ENCODE data around the gene ETFB.

The ETFB gene

GRCh38 chr19:51319649-51320279 lies 46.4 kb downstream of the ETFB start:
- no peak overlapping the region for H3K27ac ChIP-seq (ENCODE audit: low read depth, low read length)
- H3K9me3 ChIP-seq (ENCODE audit: control insufficient read depth in 5 of 5, low read length in 5 of 5) = peaks cover 0 to under 1% (median 0%) of the 10 kb centered on the region in 5 donors
- no peak overlapping the region for H3K9ac ChIP-seq (ENCODE audit: low read length in 5 of 5)
- no peak overlapping the region for H3K4me3 ChIP-seq (ENCODE audit: low read depth in 1 of 5, low read length in 5 of 5)
- peaks cover 0 to 13% (median 10%) of the 10 kb centered on the region in 5 donors for H3K4me1 ChIP-seq (ENCODE audit: control insufficient read depth in 5 of 5, insufficient read depth in 5 of 5, low read length in 5 of 5)
- peaks cover 3 to 19% (median 11%) of the 10 kb centered on the region in 5 donors for H3K27me3 ChIP-seq (ENCODE audit: control insufficient read depth in 5 of 5, insufficient read depth in 4 of 5, low read length in 5 of 5)
- H3K36me3 ChIP-seq (ENCODE audit: control insufficient read depth in 5 of 5, insufficient read depth in 5 of 5, low read length in 5 of 5) = no peaks in the 10 kb centered on the region

GRCh38 chr19:51318687-51319648 lies 47.2 kb downstream of the ETFB start:
- Histone ChIP-seq H3K9me3 (ENCODE audit: control insufficient read depth in 5 of 5, low read length in 5 of 5) (peaks cover 0 to 4% (median 0%) of the 10 kb centered on the region in 5 donors), H3K9ac (ENCODE audit: low read length in 5 of 5) (no peak overlapping the region), H3K27ac (ENCODE audit: low read depth, low read length) (no peak overlapping the region), H3K27me3 (ENCODE audit: control insufficient read depth in 5 of 5, insufficient read depth in 4 of 5, low read length in 5 of 5) (peaks cover 3 to 15% (median 11%) of the 10 kb centered on the region in 5 donors), H3K4me1 (ENCODE audit: control insufficient read depth in 5 of 5, insufficient read depth in 5 of 5, low read length in 5 of 5) (peaks cover 0 to 6% (median 3%) of the 10 kb centered on the region in 5 donors), H3K36me3 (ENCODE audit: control insufficient read depth in 5 of 5, insufficient read depth in 5 of 5, low read length in 5 of 5) (no peaks in the 10 kb centered on the region), H3K4me3 (ENCODE audit: low read depth in 1 of 5, low read length in 5 of 5) (no peak overlapping the region)

- peaks cover 0 to 4% (median 0%) of the 10 kb centered on the region in 5 donors for H3K9me3 ChIP-seq (ENCODE audit: control insufficient read depth in 5 of 5, low read length in 5 of 5)
- no peak overlapping the region for H3K27ac ChIP-seq (ENCODE audit: low read depth, low read length)
- H3K9ac ChIP-seq (ENCODE audit: low read length in 5 of 5) = no peak overlapping the region
- H3K4me1 ChIP-seq (ENCODE audit: control insufficient read depth in 5 of 5, insufficient read depth in 5 of 5, low read length in 5 of 5) = peaks cover 0 to 3% (median 0%) of the 10 kb centered on the region in 5 donors
- peaks cover 0 to 12% (median 6%) of the 10 kb centered on the region in 5 donors for H3K27me3 ChIP-seq (ENCODE audit: control insufficient read depth in 5 of 5, insufficient read depth in 4 of 5, low read length in 5 of 5)
- no peaks in the 10 kb centered on the region for H3K36me3 ChIP-seq (ENCODE audit: control insufficient read depth in 5 of 5, insufficient read depth in 5 of 5, low read length in 5 of 5)
- H3K4me3 ChIP-seq (ENCODE audit: low read depth in 1 of 5, low read length in 5 of 5) = no peak overlapping the region
These were observed 48.2 kb downstream of the ETFB start for GRCh38 chr19:51317968-51318367.

- no peak overlapping the region for H3K9ac ChIP-seq (ENCODE audit: low read length in 5 of 5)
- H3K4me3 ChIP-seq (ENCODE audit: low read depth in 1 of 5, low read length in 5 of 5) = no peak overlapping the region
- peaks cover 0 to 3% (median 0%) of the 10 kb centered on the region in 5 donors for H3K4me1 ChIP-seq (ENCODE audit: control insufficient read depth in 5 of 5, insufficient read depth in 5 of 5, low read length in 5 of 5)
- H3K27me3 ChIP-seq (ENCODE audit: control insufficient read depth in 5 of 5, insufficient read depth in 4 of 5, low read length in 5 of 5) = peaks cover under 1 to 15% (median 9%) of the 10 kb centered on the region in 5 donors
- H3K27ac ChIP-seq (ENCODE audit: low read depth, low read length) = no peak overlapping the region
- H3K36me3 ChIP-seq (ENCODE audit: control insufficient read depth in 5 of 5, insufficient read depth in 5 of 5, low read length in 5 of 5) = no peaks in the 10 kb centered on the region
- H3K9me3 ChIP-seq (ENCODE audit: control insufficient read depth in 5 of 5, low read length in 5 of 5) = peaks cover 0 to 4% (median 0%) of the 10 kb centered on the region in 5 donors
These were observed 48.8 kb downstream of the ETFB start for GRCh38 chr19:51317376-51317775.

- Histone ChIP-seq H3K4me3 (ENCODE audit: low read depth in 1 of 5, low read length in 5 of 5) (no peak overlapping the region), H3K9ac (ENCODE audit: low read length in 5 of 5) (no peak overlapping the region), H3K27ac (ENCODE audit: low read depth, low read length) (no peak overlapping the region), H3K27me3 (ENCODE audit: control insufficient read depth in 5 of 5, insufficient read depth in 4 of 5, low read length in 5 of 5) (peaks cover 5 to 18% (median 14%) of the 10 kb centered on the region in 5 donors), H3K36me3 (ENCODE audit: control insufficient read depth in 5 of 5, insufficient read depth in 5 of 5, low read length in 5 of 5) (no peaks in the 10 kb centered on the region), H3K9me3 (ENCODE audit: control insufficient read depth in 5 of 5, low read length in 5 of 5) (peaks cover 0 to 4% (median 0%) of the 10 kb centered on the region in 5 donors), H3K4me1 (ENCODE audit: control insufficient read depth in 5 of 5, insufficient read depth in 5 of 5, low read length in 5 of 5) (peaks cover 0 to 6% (median 0%) of the 10 kb centered on the region in 5 donors)
These were observed 49.5 kb downstream of the ETFB start for GRCh38 chr19:51316688-51317087.

DNA sequence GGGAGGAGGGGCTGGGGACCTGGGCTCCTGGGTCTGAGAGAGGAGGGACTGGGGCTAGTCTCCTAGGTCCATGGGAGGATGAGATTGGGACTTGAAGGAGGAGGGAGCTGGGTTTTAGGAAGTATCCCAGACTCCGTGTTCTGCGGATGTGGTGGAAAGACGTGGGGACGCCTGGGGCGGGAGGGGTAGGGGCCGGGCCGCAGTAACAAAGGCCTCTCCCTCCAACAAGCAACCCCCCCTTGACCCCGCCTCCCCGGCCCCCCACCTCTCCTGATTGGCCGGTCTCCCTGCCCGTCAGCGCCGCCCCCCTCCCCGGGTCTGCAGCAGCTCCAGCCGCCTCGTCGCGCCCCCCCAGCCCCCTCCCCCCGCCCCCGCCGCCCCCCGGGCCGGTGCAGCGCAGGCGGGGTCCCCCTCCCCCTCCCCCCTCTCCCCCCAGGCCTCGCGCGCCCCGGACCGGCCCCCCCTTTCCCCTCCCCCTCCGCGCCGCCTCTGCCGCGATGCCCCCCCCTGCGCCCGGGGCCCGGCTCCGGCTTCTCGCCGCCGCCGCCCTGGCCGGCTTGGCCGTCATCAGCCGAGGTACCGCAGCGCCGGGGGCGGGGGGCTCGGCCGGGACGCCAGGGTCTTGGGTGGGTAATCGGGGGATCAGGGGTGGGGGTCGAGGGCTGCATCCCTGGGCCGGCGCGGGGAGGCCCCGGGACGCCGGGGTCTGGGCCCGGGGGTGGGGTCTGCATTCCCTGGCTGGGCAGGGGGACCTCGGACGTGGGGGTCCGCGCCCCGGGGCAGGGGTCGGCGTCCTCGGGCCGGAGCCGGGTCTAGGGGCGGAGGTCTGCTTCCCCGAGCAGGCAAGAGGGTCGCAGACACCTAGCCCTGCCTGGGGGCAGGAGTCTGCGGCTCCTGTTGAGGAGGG lies 54.6 kb downstream of the ETFB start, which contains the start of gene IGLON5:
Gene IGLON5 (plus strand): TSS at position 294 of the 907 bp plus-strand sequence. CDS start 204 bp downstream, at position 498.
- Histone ChIP-seq H3K27me3 (ENCODE audit: control insufficient read depth in 5 of 5, insufficient read depth in 4 of 5, low read length in 5 of 5) (peaks cover 5 to 28% (median 22%) of the 10 kb centered on the region in 5 donors), H3K36me3 (ENCODE audit: control insufficient read depth in 5 of 5, insufficient read depth in 5 of 5, low read length in 5 of 5) (no peaks in the 10 kb centered on the region), H3K27ac (ENCODE audit: low read depth, low read length) (no peak within 1 kb of the TSS), H3K9me3 (ENCODE audit: control insufficient read depth in 5 of 5, low read length in 5 of 5) (peaks cover 0 to 11% (median 7%) of the 10 kb centered on the region in 5 donors), H3K4me1 (ENCODE audit: control insufficient read depth in 5 of 5, insufficient read depth in 5 of 5, low read length in 5 of 5) (peaks cover 0 to 6% (median 0%) of the 10 kb centered on the region in 5 donors), H3K4me3 (ENCODE audit: low read depth in 1 of 5, low read length in 5 of 5) (no peak within 1 kb of the TSS), H3K9ac (ENCODE audit: low read length in 5 of 5) (no peak within 1 kb of the TSS)

DNA sequence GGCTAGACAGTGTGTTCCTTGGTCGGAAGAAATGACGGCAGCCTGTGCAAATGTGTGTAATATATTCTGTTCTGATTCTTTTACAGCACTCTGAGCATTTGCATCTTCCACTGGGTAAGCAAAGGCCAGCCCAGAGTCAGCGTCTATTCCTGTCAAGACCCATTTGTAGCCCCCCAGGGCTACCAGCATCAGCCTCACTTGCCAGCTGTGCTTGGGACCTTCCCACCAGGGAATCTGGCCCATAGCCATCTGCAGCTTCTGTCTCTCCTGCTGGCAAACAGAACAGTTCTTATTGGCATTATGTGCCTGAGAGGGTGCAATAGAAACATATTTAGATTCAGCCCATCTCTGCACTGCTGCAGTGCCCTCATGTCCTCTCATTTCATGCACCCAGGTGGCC lies 60.7 kb downstream of the ETFB start:
- H3K27ac ChIP-seq (ENCODE audit: low read depth, low read length) = no peak overlapping the region
- H3K36me3 ChIP-seq (ENCODE audit: control insufficient read depth in 5 of 5, insufficient read depth in 5 of 5, low read length in 5 of 5) = no peaks in the 10 kb centered on the region
- no peak overlapping the region for H3K9ac ChIP-seq (ENCODE audit: low read length in 5 of 5)
- H3K9me3 ChIP-seq (ENCODE audit: control insufficient read depth in 5 of 5, low read length in 5 of 5) = peaks cover 0 to 31% (median 27%) of the 10 kb centered on the region in 5 donors
- no peak overlapping the region for H3K4me3 ChIP-seq (ENCODE audit: low read depth in 1 of 5, low read length in 5 of 5)
- H3K27me3 ChIP-seq (ENCODE audit: control insufficient read depth in 5 of 5, insufficient read depth in 4 of 5, low read length in 5 of 5) = peaks cover 0 to 23% (median 13%) of the 10 kb centered on the region in 5 donors
- H3K4me1 ChIP-seq (ENCODE audit: control insufficient read depth in 5 of 5, insufficient read depth in 5 of 5, low read length in 5 of 5) = no peaks in the 10 kb centered on the region

DNA sequence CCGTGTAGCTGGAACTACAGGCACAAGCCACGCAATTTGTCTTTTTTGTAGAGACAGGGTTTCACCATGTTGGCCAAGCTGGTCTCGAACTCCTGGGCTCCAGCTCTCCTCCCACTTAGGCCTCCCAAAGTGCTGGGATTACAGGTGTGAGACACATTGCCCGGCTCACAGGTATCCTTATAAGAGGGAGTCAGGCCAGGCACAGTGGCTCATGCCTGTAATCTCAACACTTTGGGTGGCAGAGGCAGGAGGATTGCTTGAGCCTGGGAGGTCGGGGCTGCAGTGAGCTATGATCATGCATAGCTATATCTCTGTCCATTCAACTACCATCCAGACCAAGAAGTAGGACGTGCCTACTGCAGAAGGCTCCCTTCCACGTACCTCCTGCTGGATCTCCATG lies 64.9 kb downstream of the ETFB start:
- H3K27me3 ChIP-seq (ENCODE audit: control insufficient read depth in 5 of 5, insufficient read depth in 4 of 5, low read length in 5 of 5) = peaks cover 0 to 12% (median 5%) of the 10 kb centered on the region in 5 donors
- H3K9ac ChIP-seq (ENCODE audit: low read length in 5 of 5) = no peak overlapping the region
- H3K4me3 ChIP-seq (ENCODE audit: low read depth in 1 of 5, low read length in 5 of 5) = no peak overlapping the region
- H3K36me3 ChIP-seq (ENCODE audit: control insufficient read depth in 5 of 5, insufficient read depth in 5 of 5, low read length in 5 of 5) = no peaks in the 10 kb centered on the region
- H3K4me1 ChIP-seq (ENCODE audit: control insufficient read depth in 5 of 5, insufficient read depth in 5 of 5, low read length in 5 of 5) = no peaks in the 10 kb centered on the region
- no peak overlapping the region for H3K27ac ChIP-seq (ENCODE audit: low read depth, low read length)
- H3K9me3 ChIP-seq (ENCODE audit: control insufficient read depth in 5 of 5, low read length in 5 of 5) = peaks cover 0 to 27% (median 20%) of the 10 kb centered on the region in 5 donors

- Histone ChIP-seq H3K27ac (ENCODE audit: low read depth, low read length) (no peak overlapping the region), H3K36me3 (ENCODE audit: control insufficient read depth in 5 of 5, insufficient read depth in 5 of 5, low read length in 5 of 5) (no peaks in the 10 kb centered on the region), H3K9ac (ENCODE audit: low read length in 5 of 5) (no peak overlapping the region), H3K27me3 (ENCODE audit: control insufficient read depth in 5 of 5, insufficient read depth in 4 of 5, low read length in 5 of 5) (peaks cover 15 to 40% (median 34%) of the 10 kb centered on the region in 5 donors), H3K9me3 (ENCODE audit: control insufficient read depth in 5 of 5, low read length in 5 of 5) (peaks cover 0 to 2% (median 0%) of the 10 kb centered on the region in 5 donors), H3K4me3 (ENCODE audit: low read depth in 1 of 5, low read length in 5 of 5) (no peak overlapping the region), H3K4me1 (ENCODE audit: control insufficient read depth in 5 of 5, insufficient read depth in 5 of 5, low read length in 5 of 5) (no peaks in the 10 kb centered on the region)
These were observed 68.8 kb downstream of the ETFB start for GRCh38 chr19:51297406-51297805.
